ENCODE data around the gene TMEM61.

The TMEM61 gene

DNA sequence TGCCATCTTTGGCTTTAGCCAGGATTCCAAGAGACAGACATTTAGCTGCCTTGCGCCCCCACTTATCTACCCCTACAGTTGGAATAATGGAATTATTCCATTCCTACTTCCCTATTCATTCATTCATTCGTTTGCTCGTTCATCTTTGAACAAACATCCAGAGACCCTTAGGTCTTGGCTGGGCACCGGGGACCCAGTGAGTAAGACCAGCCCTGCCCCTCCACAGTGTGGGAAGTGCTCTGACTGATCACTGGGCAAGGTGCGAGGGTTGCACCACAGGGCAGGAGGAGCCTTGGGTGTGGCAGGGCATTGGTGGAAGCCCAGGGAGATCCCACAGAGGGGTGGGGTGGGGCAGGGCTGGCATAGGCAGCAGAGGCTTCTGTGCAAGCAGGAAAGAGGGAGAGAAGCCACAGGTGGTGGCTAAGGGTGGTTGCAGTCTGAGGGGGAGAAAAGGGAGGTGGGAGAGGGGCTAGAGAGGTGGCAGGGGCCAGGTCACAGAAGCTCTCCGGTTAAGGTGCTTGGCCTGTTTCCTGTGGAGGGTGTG lies 35.0 kb upstream of the TMEM61 start:
- Histone ChIP-seq H3K36me3 (ENCODE audit: insufficient read depth, low read length) (no peaks in the 10 kb centered on the region), H4K20me1 (ENCODE audit: insufficient read depth, low read length, poor library complexity, severe bottlenecking) (no peaks in the 10 kb centered on the region), H3F3A (ENCODE audit: low read depth) (no peaks in the 10 kb centered on the region), H3K79me2 (ENCODE audit: insufficient read depth, low read length) (no peaks in the 10 kb centered on the region), H3K27me3 (ENCODE audit: insufficient read depth, low read length, poor library complexity, severe bottlenecking) (no peaks in the 10 kb centered on the region), H2AFZ (ENCODE audit: low read length) (peak overlapping the region; percentile 79), H3K4me3 (ENCODE audit: low read length, poor library complexity, severe bottlenecking) (no peak overlapping the region), H3K4me1 (ENCODE audit: insufficient read depth, low read length, poor library complexity, severe bottlenecking) (no peaks in the 10 kb centered on the region), H3K9me2 (replicated peaks; ENCODE audit: low read depth, low read length) (no peaks in the 10 kb centered on the region), H3K9ac (ENCODE audit: low read depth, low read length, poor library complexity, severe bottlenecking) (no peak overlapping the region), H3K9me3 (ENCODE audit: insufficient read depth, low read depth, low read length) (no peaks in the 10 kb centered on the region), H3K4me2 (ENCODE audit: low read depth, low read length, poor library complexity, severe bottlenecking) (no peak overlapping the region)
- no peak for TF ChIP-seq EZH2phosphoT487 (IDR thresholded peaks at IDR 0.05; ENCODE audit: borderline replicate concordance)
- TF ChIP-seq, protein P1, sequence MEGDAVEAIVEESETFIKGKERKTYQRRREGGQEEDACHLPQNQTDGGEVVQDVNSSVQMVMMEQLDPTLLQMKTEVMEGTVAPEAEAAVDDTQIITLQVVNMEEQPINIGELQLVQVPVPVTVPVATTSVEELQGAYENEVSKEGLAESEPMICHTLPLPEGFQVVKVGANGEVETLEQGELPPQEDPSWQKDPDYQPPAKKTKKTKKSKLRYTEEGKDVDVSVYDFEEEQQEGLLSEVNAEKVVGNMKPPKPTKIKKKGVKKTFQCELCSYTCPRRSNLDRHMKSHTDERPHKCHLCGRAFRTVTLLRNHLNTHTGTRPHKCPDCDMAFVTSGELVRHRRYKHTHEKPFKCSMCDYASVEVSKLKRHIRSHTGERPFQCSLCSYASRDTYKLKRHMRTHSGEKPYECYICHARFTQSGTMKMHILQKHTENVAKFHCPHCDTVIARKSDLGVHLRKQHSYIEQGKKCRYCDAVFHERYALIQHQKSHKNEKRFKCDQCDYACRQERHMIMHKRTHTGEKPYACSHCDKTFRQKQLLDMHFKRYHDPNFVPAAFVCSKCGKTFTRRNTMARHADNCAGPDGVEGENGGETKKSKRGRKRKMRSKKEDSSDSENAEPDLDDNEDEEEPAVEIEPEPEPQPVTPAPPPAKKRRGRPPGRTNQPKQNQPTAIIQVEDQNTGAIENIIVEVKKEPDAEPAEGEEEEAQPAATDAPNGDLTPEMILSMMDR (conservative IDR thresholded peaks at IDR 0.05; ENCODE audit: low read length), result no peak

DNA sequence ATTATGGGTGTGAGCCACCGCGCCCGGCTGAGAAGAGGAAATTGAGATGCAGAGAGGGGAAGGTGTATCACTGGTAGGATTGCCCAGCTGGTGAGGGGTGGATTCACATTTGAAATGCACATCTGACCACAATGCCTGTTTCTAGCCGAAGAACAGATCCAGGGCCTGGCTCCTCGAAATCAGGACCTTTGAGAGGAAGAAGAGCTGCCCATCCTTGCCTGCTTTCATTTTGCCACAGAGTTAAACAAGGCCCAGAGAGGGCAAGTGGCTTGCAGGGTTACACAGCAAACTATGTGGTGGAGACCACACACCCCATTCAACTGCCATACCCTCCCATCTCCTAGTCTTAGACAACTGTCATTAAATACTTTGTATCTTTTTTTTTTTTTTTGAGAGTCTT lies 32.9 kb upstream of the TMEM61 start:
- H3K79me2 ChIP-seq (ENCODE audit: insufficient read depth, low read length), result no peaks in the 10 kb centered on the region
- H3K36me3 ChIP-seq (ENCODE audit: insufficient read depth, low read length), result no peaks in the 10 kb centered on the region
- no peaks in the 10 kb centered on the region for H3K9me3 ChIP-seq (ENCODE audit: insufficient read depth, low read depth, low read length)
- no peak overlapping the region for H3K9ac ChIP-seq (ENCODE audit: low read depth, low read length, poor library complexity, severe bottlenecking)
- no peak overlapping the region for H3K4me3 ChIP-seq (ENCODE audit: low read length, poor library complexity, severe bottlenecking)
- H2AFZ ChIP-seq (ENCODE audit: low read length), result no peak overlapping the region
- TF ChIP-seq EZH2phosphoT487 (IDR thresholded peaks at IDR 0.05; ENCODE audit: borderline replicate concordance), result no peak
- TF ChIP-seq, protein P1 (conservative IDR thresholded peaks at IDR 0.05; ENCODE audit: low read length), result no peak
- H3F3A ChIP-seq (ENCODE audit: low read depth), result no peaks in the 10 kb centered on the region
- no peaks in the 10 kb centered on the region for H3K9me2 ChIP-seq (replicated peaks; ENCODE audit: low read depth, low read length)
- H3K27me3 ChIP-seq (ENCODE audit: insufficient read depth, low read length, poor library complexity, severe bottlenecking), result no peaks in the 10 kb centered on the region
- H3K4me1 ChIP-seq (ENCODE audit: insufficient read depth, low read length, poor library complexity, severe bottlenecking), result no peaks in the 10 kb centered on the region
- no peak overlapping the region for H3K4me2 ChIP-seq (ENCODE audit: low read depth, low read length, poor library complexity, severe bottlenecking)
- no peaks in the 10 kb centered on the region for H4K20me1 ChIP-seq (ENCODE audit: insufficient read depth, low read length, poor library complexity, severe bottlenecking)

DNA sequence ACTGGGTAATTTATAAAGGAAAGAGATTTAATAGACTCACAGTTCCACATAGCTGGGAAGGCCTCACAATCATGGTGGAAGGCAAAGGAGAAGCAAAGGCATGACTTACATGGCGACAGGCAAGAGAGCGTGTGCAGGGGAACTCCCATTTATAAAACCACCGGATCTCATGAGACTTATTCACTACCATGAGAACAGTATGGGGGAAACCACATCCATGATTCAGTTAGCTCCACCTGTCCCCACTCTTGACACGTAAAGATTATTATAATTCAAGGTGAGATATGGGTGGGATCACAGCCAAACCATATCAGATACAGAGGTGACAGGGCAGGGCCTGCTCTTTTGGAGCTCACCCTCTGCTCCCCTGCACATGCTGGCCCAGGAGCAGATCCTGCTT lies 31.4 kb upstream of the TMEM61 start:
- H3K9me3 ChIP-seq (ENCODE audit: insufficient read depth, low read depth, low read length), result no peaks in the 10 kb centered on the region
- no peak overlapping the region for H3K9ac ChIP-seq (ENCODE audit: low read depth, low read length, poor library complexity, severe bottlenecking)
- H3K79me2 ChIP-seq (ENCODE audit: insufficient read depth, low read length), result no peaks in the 10 kb centered on the region
- no peaks in the 10 kb centered on the region for H3K27me3 ChIP-seq (ENCODE audit: insufficient read depth, low read length, poor library complexity, severe bottlenecking)
- no peak overlapping the region for H3K4me2 ChIP-seq (ENCODE audit: low read depth, low read length, poor library complexity, severe bottlenecking)
- no peaks in the 10 kb centered on the region for H3K9me2 ChIP-seq (replicated peaks; ENCODE audit: low read depth, low read length)
- no peak overlapping the region for H3K4me3 ChIP-seq (ENCODE audit: low read length, poor library complexity, severe bottlenecking)
- no peak overlapping the region for H2AFZ ChIP-seq (ENCODE audit: low read length)
- no peaks in the 10 kb centered on the region for H3K36me3 ChIP-seq (ENCODE audit: insufficient read depth, low read length)
- no peaks in the 10 kb centered on the region for H3F3A ChIP-seq (ENCODE audit: low read depth)
- TF ChIP-seq EZH2phosphoT487 (IDR thresholded peaks at IDR 0.05; ENCODE audit: borderline replicate concordance), result no peak
- TF ChIP-seq, protein P1 (conservative IDR thresholded peaks at IDR 0.05; ENCODE audit: low read length), result no peak
- H3K4me1 ChIP-seq (ENCODE audit: insufficient read depth, low read length, poor library complexity, severe bottlenecking), result no peaks in the 10 kb centered on the region
- no peaks in the 10 kb centered on the region for H4K20me1 ChIP-seq (ENCODE audit: insufficient read depth, low read length, poor library complexity, severe bottlenecking)
